ENCODE data around the gene TLE2. TPM values are rescaled to one million over a fixed set of nuclear protein-coding genes. Genes with fewer than 3 reads are reported as not detected.
"Not testable (repeated sequence)": the region's sequence is repeated elsewhere in the genome, so short reads cannot be mapped to it uniquely, and the experiment has no call there.

TLE2 gene
- total RNA-seq, 1 donor from 2014 or later = 1.1 TPM

DNA sequence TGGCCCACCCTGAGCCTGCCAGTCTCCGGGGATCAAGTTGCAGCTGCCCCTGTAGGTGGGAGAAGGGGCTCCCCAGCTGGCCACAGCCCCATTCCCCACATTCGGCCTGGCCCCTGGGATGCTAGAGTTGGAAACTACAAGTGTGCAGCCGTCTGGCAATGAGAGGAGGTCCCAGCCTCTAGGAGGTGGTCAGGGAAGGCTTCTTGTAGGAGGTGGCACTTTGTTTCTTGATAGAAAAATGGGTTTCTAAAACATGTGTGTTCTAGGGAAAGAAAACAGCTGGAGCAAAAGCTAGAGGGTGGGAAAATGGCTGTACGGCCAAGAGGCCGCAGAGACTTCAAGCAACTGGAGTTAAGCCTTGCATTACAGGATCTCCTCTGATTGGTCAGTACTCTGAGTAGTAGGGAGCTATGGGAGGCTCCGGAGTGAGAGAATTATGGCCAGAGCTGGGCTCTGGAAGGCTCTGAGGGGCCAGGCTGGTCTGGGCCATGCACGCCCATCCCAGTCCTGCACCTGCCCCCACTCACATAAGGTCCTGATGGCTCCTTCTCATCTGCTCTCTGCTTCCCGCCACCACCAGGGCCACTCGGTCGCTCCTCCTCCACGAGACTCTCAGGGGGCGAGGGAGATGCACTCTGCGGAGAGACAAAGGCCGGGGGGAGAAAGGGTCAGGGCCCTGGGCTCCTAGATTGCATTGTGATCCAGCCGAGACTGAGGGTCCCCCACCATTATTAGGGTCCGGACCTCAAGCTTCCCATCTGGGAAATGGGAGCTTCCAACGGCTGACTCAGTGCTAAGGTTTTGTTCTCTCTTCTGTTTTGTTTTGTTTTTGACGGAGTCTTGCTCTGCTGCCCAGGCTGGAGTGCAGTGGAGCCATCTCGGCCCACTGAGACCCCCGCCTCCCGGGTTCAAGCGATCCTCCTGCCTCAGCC lies 13.7 kb downstream of the TLE2 start:
- intact Hi-C loops (cut with micrococcal nuclease) = no loop called here

DNA sequence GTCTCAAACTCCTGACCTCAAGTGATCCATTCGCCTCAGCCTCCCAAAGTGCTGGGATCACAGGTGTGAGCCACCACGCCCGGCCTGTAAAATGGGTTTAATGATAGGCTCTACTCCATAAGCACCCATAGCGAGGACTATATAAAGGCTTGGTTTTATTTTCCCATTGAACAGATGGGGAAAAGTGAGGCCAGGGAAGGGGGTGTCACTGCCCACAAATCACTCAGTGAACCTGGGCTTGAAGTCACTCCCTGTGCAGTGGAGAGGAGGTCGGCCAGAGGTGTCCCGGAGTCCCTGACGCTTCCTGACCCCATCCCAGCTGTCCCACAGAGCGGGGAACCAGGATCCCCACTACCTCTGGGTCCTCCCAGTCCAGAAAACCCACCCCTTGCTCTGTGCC lies 14.9 kb downstream of the TLE2 start:
- intact Hi-C loops (cut with micrococcal nuclease) = no loop called here

DNA sequence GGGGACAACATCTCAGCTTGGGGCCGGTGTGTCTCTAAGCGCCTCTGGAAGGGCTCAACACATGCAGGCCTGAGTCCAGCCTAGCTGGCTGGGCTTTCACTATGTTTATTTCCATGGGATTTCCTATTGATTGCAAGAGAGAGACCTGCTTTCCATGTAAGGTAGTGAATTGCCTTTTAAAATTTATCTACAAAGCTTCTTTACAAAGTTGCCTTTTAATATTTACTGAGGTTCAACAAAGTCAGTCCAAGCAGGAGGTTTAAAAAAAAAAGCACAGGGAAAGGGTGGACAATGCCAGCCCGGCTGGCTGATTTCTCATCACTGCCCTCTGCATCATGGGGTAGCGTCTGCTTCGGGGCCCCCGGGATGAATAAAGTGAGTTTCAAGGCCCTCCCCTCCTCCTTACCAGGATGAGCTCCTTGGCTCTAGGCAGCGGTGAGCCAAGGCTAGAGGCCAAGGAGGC lies 15.8 kb downstream of the TLE2 start:
- intact Hi-C loops (cut with micrococcal nuclease) = no loop called here

DNA sequence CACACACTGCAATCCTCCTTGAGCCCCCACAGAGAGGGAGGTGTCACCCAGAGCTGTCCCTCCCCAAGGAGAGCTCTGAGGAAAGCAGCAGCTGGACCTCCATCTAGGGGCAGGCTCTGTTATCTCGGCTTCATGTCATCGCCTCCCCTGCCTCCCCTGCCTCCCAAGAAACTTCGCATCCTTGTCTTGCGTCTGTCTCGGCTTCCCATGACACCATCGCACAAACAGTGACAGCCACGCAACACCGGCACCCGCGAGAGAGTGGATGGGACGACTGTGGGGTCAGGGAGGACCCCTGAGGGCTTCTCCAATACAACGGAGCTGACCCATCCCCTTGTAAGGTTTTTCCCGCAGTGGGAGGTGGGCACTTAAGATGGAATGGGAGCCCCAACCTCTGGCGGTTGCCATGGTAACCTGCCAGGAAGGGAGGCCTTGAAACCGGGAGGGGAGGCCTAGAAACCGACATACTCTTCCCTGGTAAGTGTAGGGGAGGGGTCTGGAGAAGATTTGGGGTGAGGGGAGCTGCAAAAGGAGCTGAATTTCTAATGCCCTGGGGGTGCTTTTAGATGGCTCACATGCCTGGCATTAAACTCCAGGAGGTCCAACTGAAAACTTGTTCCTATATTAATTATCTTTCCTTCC lies 16.3 kb downstream of the TLE2 start:
- intact Hi-C loops (cut with micrococcal nuclease) = no loop called here

DNA sequence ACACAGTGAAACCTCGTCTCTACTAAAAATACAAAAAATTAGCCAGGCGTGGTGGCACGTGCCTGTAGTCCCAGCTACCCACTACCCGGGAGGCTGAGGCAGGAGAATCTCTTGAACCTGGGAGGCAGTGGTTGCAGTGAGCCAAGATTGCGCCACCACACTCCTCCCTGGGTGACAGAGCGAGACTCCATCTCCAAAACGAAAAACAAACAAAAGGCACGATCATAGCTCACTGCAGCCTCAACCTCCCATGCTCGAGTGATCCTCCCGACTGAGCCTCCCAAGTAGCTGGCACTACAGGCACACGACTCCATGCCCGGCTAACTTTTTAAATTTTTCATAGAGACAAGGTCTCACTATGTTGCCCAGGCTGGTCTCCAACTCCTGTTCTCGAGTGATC lies 17.0 kb downstream of the TLE2 start:
- intact Hi-C loops (cut with micrococcal nuclease) = not testable (repeated sequence)

GRCh38 chr19:3010871-3011270 lies 18.2 kb downstream of the TLE2 start:
- intact Hi-C loops (cut with micrococcal nuclease) = no loop called here

DNA sequence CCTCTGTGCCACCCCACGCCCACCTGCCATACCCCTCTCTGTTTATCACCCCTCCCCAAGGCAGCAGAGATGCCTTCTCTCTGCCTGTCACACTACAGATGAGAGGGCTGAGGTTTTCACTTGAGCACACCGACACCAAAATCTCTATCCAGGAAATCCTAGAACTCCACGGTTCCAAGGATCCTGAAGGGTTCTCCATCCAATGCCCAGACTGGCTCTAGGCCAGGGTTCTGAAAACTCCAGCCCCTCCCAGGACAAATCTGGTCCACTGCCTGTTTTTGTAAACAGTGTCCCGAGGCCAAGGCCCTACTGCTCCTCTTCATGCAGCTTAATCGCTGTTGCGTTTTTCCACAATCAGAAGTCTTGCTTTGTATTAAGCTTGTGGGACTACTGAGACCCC lies 20.1 kb downstream of the TLE2 start:
- intact Hi-C loops (cut with micrococcal nuclease) = no loop called here

DNA sequence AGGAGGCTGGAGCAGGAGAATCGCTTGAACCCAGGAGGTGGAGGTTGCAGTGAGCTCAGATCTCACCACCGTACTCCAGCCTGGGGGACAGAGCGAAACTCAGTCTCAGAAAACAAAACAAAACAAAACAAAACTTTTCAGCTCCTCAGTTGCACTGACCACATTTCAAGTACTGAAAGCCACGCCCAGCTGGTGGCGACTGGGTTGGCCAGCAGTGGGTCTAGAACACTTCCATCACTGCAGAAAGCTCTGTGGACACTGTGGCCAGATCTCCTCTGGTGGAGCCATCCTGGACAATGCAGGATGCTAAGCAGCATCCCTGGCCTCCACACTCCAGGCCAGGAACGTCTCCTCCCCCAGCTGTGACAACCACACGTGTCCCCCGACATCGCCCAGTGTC lies 21.1 kb downstream of the TLE2 start:
- intact Hi-C loops (cut with micrococcal nuclease) = no loop called here

GRCh38 chr19:3006075-3006767 lies 22.9 kb downstream of the TLE2 start:
- intact Hi-C loops (cut with micrococcal nuclease) = no loop called here

DNA sequence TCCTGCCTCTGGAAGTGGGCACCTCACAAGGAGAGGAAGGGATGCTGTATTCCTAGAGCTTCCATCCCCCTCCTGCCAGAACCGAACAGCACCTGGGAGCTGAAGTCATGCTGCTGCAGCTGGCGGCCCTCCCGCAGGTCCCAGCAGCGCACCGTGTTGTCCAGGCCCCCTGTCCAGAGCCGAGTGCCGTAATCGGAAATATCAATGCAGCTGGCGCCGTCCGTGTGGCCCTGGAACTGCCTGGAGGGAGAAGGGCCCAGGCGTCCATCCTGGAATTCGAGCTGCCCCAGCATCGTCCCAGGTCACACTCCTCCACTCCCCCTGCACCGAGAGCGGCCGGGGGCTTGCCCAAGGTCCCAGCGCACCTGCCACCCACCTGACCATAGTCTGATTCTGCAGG lies 23.7 kb downstream of the TLE2 start:
- intact Hi-C loops (cut with micrococcal nuclease) = no loop called here

DNA sequence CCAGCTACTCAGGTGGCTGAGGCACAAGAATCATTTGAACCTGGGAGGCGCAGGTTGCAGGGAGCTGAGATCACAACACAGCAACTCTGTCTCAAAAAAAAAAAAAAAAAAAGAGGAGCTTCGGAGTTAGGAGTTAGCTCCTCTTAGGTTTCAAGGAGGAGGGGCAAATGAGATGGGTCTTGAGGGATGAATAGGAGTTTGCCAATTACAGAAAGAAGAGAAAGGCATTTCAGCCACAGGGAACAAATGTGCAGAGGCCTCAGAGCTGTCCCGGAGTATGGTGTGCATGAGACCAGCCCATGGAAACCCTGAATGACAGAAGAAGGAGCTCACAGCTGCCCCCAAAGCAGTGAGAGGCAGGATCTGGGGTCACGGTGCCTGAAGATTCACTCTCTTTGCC lies 24.6 kb downstream of the TLE2 start:
- intact Hi-C loops (cut with micrococcal nuclease) = no loop called here

DNA sequence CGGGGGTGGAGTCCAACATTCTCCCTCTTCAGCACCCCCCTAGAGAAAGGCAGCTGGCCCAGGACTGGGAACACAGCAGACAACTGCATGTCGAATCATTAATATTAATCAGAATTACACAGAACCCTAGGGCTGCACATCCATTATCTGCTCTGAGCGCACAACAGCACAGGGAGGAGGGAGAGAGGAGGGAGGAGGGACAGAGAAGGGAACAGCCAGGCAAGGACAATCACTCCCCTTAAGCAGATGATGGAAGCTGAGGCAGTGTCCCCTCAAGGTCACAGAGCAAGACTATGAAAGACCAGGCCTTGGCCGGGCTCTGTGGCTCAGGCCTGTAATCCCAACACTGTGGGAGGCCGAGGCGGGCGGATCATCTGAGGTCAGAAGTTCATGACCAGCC lies 26.0 kb downstream of the TLE2 start:
- intact Hi-C loops (cut with micrococcal nuclease) = no loop called here

GRCh38 chr19:3001235-3001800 lies 27.8 kb downstream of the TLE2 start:
- intact Hi-C loops (cut with micrococcal nuclease) = no loop called here

DNA sequence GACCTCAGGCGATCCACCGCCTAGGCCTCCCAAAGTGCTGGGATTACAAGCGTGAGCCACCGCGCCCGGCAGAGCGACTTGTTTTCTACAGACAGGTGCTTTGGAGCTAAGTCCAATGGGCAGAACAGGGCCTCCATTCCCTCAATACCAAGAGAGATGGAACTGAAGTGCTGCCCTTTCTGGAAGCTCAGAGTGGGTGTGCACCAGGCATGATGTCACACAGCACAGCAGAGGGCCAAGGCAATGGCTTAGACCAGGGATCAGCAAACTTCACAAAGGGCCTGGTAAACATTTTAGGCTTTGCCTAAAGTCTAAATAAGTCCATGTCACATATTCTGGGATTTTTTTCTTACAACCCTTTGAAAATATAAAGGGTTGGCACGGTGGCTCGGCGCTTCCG lies 30.4 kb downstream of the TLE2 start:
- intact Hi-C loops (cut with micrococcal nuclease) = no loop called here

DNA sequence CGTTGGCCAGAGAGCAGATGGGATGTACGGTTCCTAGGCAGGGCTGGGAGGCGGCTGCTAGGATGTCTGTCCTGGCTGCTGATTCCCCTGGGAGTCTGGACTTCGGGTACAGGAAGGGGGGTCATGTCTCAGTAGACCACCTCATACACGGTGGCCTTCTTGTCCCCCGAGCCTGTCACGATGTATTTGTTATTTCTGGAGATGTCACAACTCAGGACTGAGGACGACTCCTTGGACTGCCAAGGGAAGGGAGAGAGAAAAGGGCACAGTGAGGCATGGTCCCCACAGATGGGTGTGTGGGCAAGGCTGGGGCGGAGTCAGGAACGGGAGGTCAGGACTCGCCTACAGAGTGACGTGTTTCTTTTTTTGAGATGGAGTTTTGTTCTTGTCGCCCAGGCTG lies 31.4 kb downstream of the TLE2 start:
- intact Hi-C loops (cut with micrococcal nuclease) = no loop called here

- intact Hi-C loops (cut with micrococcal nuclease) = no loop called here
These were observed 34.4 kb downstream of the TLE2 start for GRCh38 chr19:2994588-2995131.

DNA sequence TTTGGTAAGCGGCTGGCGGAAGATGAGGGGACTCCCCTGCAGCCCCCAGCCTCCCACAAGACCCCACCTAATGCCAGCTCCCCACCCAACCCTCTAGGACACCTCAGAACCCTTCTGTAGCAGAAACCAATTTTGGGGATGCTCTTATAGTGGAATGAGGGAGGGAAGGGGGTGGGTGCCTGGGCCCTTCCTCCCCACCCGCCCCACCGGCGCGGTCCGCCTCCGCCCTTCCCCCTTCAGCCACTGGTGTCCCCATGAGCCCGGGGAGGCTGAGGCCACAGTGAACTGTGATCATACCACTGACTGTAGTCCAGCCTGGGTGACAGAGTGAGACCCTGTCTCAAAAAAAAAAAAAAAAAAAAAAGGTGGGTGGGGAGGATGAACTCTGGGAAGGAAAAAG lies 35.5 kb downstream of the TLE2 start:
- intact Hi-C loops (cut with micrococcal nuclease) = no loop called here

- intact Hi-C loops (cut with micrococcal nuclease) = no loop called here
These were observed 36.1 kb downstream of the TLE2 start for GRCh38 chr19:2992958-2993357.

DNA sequence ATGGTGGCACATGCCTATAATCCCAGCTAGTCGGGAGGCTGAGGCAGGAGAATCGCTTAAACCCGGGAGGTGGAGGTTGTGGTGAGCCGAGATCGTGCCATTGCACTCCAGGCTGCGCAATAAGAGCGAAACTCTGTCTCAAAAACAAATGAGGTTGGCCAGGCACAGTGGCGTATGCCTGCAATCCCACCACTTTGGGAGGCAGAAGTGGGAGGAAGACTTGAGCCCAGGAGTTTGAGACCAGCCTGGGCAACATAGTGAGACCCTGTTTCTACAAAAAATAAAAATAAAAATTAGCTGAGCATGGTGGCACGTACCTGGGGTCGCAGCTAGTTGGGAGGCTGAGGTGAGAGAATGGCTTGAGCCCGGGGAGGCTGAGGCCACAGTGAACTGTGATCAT lies 36.7 kb downstream of the TLE2 start:
- intact Hi-C loops (cut with micrococcal nuclease) = not testable (repeated sequence)

DNA sequence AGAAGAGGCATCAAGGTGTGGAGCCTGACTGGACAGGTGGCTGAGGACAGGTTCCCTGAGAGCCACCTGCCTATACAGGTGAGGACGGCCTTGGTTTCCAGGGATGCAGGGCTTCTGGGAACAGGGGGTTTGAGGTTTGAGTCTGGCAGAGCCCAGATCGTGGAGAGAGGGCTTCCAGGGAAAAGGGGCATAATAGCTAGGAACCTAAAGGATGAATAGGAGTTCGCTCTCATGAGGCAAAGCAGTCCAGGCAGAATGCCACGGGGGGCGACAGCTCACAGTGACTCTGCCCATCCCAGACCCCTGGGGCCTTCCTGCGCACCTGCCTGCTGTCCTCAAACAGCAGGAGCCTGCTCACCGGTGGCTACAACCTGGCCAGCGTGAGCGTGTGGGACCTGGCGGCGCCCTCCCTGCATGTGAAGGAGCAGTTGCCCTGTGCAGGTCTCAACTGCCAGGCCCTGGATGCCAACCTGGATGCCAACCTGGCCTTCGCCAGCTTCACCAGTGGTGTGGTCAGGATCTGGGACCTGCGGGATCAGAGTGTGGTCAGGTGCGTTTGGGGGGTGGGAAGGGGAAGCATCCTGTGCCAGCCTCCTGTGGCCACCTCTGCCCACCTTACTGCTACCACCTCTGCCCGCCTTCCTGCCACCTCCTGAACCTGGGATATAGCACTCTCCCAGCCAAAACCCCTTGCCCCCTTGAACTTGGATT lies 39.7 kb downstream of the TLE2 start:
- intact Hi-C loops (cut with micrococcal nuclease) = no loop called here

DNA sequence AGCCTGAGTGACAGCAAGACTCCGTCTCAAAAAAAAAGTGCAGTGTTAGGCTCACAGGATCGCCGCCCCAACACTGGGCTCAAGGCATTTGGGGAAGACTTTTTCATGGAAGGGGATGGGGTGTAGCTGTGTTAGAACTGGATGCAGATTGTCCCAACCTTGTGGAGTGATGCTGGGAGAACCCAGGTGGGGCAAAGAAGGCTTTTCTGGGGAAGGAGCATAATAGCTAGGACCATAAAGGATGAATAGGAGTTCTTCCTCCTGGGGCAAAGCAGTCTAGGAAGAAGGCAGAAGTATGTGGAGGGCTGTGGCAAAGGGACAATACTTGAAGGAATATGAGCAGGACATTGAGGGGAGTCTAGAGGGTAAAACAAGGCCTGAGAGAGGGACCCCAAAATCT lies 40.5 kb downstream of the TLE2 start:
- intact Hi-C loops (cut with micrococcal nuclease) = no loop called here
